GM12878 (cell line): ENCODE results near the gene TNFAIP2. TPM values are rescaled to one million over a fixed set of nuclear protein-coding genes. Genes with fewer than 3 reads are reported as not detected.

Source experiments
- ATAC-seq: fragments of 200-7000 bp; cut with Tn5 transposase; 3 replicates; pipeline ENCODE4 v1.9.1; 2020; ENCODE audit warnings: mild to moderate bottlenecking, moderate library complexity
- BruUV-seq: library from RNA; stranded (reverse); fragments of 400-500 nt; replicated peaks from 2 replicates; lab custom pipeline; 2021; lab: Mats Ljungman, UMichigan
- CTCF ChIA-PET: fragments of 300-600 bp; sonication (Branson Sonifier 250); formaldehyde crosslinking; extraction: SDS; loops from one replicate; lab custom pipeline; 2021; ENCODE audit warnings: inconsistent platforms; lab: Yijun Ruan, JAX
- POLR2A ChIA-PET: fragments of 350-600 bp; formaldehyde crosslinking; extraction: SDS; loops from one replicate; lab custom pipeline; 2021; ENCODE audit warnings: inconsistent platforms; lab: Charles Lee
- RAD21 ChIA-PET: fragments of 300-600 bp; sonication (Branson Sonifier 250); formaldehyde crosslinking; loops from one replicate; lab custom pipeline; 2023; ENCODE audit warnings: antibody characterized with exemption; ENCODE audit not compliant: unreplicated experiment; lab: Charles Lee
- SMC1A ChIA-PET: fragments of 300-600 bp; sonication (Branson Sonifier 250); formaldehyde crosslinking; loops from one replicate; lab custom pipeline; 2023; ENCODE audit not compliant: unreplicated experiment, uncharacterized antibody; lab: Charles Lee
- DNase-seq: peaks from one replicate; pipeline ENCODE4 v3.0.0-alpha.2; 2011; ENCODE audit warnings: low read depth, low spot score
- FAIRE-seq: peaks from 3 replicates; lab custom pipeline; 2011; peaks lifted over from hg19 to GRCh38; lab: Jason Lieb, UNC
- H2AFZ ChIP-seq: 2 replicates; pipeline ENCODE4 v1.6.0; 2011; ENCODE audit warnings: low read depth, low read length, control low read depth; ENCODE audit not compliant: control insufficient read depth
- H3K27ac ChIP-seq: 2 replicates; pipeline ENCODE4 v1.5.1; 2011; ENCODE audit warnings: control low read depth; ENCODE audit not compliant: control insufficient read depth, insufficient read depth
- H3K27me3 ChIP-seq, 2 experiments: replicated peaks in 1 of 2; 2 replicates each; pipeline versions ENCODE4 v1.6.0 to v1.6.1; 2011; ENCODE audit warnings: low read length in 1 of 2; ENCODE audit not compliant: control insufficient read depth in 2 of 2, insufficient read depth in 2 of 2
- H3K36me3 ChIP-seq, 2 experiments: 2 replicates each; pipeline ENCODE4 v1.5.1; 2011; ENCODE audit warnings: low read length in 1 of 2; ENCODE audit not compliant: control insufficient read depth in 2 of 2, insufficient read depth in 2 of 2
- H3K4me1 ChIP-seq: 2 replicates; pipeline ENCODE4 v1.6.1; 2011; ENCODE audit warnings: mild to moderate bottlenecking, low read length, moderate library complexity, mixed read lengths; ENCODE audit not compliant: control insufficient read depth, insufficient read depth
- H3K4me2 ChIP-seq: 2 replicates; pipeline ENCODE4 v1.6.0; 2011; ENCODE audit warnings: control low read depth; ENCODE audit not compliant: control insufficient read depth, insufficient read depth
- H3K4me3 ChIP-seq: fragments of 200-600 bp; sonication (generic); 2 replicates; pipeline ENCODE4 v1.5.1; 2016
- H3K79me2 ChIP-seq: 2 replicates; pipeline ENCODE4 v1.6.0; 2011; ENCODE audit warnings: low read length; ENCODE audit not compliant: control insufficient read depth, insufficient read depth
- H3K9ac ChIP-seq: 2 replicates; pipeline ENCODE4 v1.8.0; 2011; ENCODE audit warnings: low read length, control low read depth, mixed read lengths; ENCODE audit not compliant: control insufficient read depth, insufficient read depth
- H3K9me3 ChIP-seq: replicated peaks from 3 replicates; pipeline ENCODE4 v1.5.1; 2011; ENCODE audit warnings: mild to moderate bottlenecking, low read length; ENCODE audit not compliant: control insufficient read depth, insufficient read depth
- H4K20me1 ChIP-seq: 2 replicates; pipeline ENCODE4 v1.6.0; 2011; ENCODE audit not compliant: control insufficient read depth, insufficient read depth
- BACH1 ChIP-seq: fragments of 450-650 bp; IDR thresholded peaks from 2 replicates; pipeline ENCODE4 v1.6.1; 2017; ENCODE audit warnings: mild to moderate bottlenecking, borderline replicate concordance
- BMI1 ChIP-seq: fragments of 450-650 bp; IDR thresholded peaks from 2 replicates; pipeline ENCODE4 v1.6.1; 2016; ENCODE audit warnings: mild to moderate bottlenecking, moderate library complexity, borderline replicate concordance
- GABPA ChIP-seq: IDR thresholded peaks from 2 replicates; pipeline ENCODE4 v1.6.1; 2014; ENCODE audit warnings: antibody characterized with exemption, low read depth, mild to moderate bottlenecking, inconsistent platforms
- KAT2A ChIP-seq: conservative IDR thresholded peaks from 2 replicates; pipeline ENCODE4 v1.6.1; 2011; ENCODE audit warnings: low read depth, low read length; ENCODE audit not compliant: control insufficient read depth
- MTA3 ChIP-seq: IDR thresholded peaks from 2 replicates; pipeline ENCODE4 v1.6.1; 2012; ENCODE audit warnings: low read length, inconsistent platforms, borderline replicate concordance
- NR2C1 ChIP-seq: fragments of 450-650 bp; IDR thresholded peaks from 2 replicates; pipeline ENCODE4 v1.6.1; 2017; ENCODE audit warnings: antibody characterized with exemption, mild to moderate bottlenecking, moderate library complexity
- PML ChIP-seq: IDR thresholded peaks from 2 replicates; pipeline ENCODE4 v1.6.1; 2012; ENCODE audit warnings: low read length, inconsistent platforms
- RAD21 ChIP-seq: IDR thresholded peaks from 2 replicates; pipeline ENCODE4 v1.6.1; 2011; ENCODE audit warnings: mild to moderate bottlenecking, low read depth, low read length, moderate library complexity; ENCODE audit not compliant: insufficient read depth
- YY1 ChIP-seq: IDR thresholded peaks from 2 replicates; pipeline ENCODE4 v1.6.1; 2011; ENCODE audit warnings: low read depth, mild to moderate bottlenecking, low read length
- ZNF207 ChIP-seq: fragments of 450-650 bp; IDR thresholded peaks from 2 replicates; pipeline ENCODE4 v1.6.1; 2014; ENCODE audit warnings: antibody characterized with exemption, mild to moderate bottlenecking, borderline replicate concordance
- ZNF274 ChIP-seq: IDR thresholded peaks from one replicate; pipeline ENCODE4 v1.8.0; 2011; ENCODE audit not compliant: insufficient read length, insufficient read depth
- WGBS: methylation state at CpG from one replicate; pipeline ENCODE4 v1.1.6; 2016; ENCODE audit warnings: low lambda C conversion rate; ENCODE audit not compliant: insufficient replicate concordance, insufficient coverage; ENCODE audit errors: missing lambda C conversion rate; 5-methylcytosine and 5-hydroxymethylcytosine counted together
- in situ Hi-C: fragments of 300-500 bp; cut with MboI; formaldehyde crosslinking; loops from 9 replicates; pipeline ENCODE4 v1.14.3; 2018; ENCODE audit warnings: mixed read lengths
- intact Hi-C: fragments of 100-400 bp; cut with micrococcal nuclease; formaldehyde crosslinking; loops from one replicate; pipeline ENCODE4 v1.14.2; 2022; ENCODE audit not compliant: unreplicated experiment
- polyA plus RNA-seq, 11 experiments: library from polyadenylated mRNA; depleted of rRNA in 4 of 11; unstranded in 6 of 11; stranded (reverse) in 5 of 11; fragments of >200 nt; fragmentation: Nextera tagmentation in 4 of 11; fragmentation: Illumina TruSeq in 1 of 11; extraction: Ambion mirVana in 4 of 11; extraction: Trizol in 1 of 11; gene quantifications; 1 replicate in 1 of 11; 2 replicates in 10 of 11; pipeline versions ENCODE4 v1.2.1 to v1.2.3, GENCODE V29; 2011 to 2016; ENCODE audit warnings: inconsistent platforms in 2 of 11, missing spikeins in 2 of 11, low read depth in 1 of 11
- total RNA-seq, 4 experiments: library from RNA; depleted of rRNA in 3 of 4; stranded (reverse); fragments of >200 nt in 3 of 4; fragmentation: Illumina TruSeq in 1 of 4; extraction: Trizol in 1 of 4; gene quantifications; 2 replicates each; pipeline versions ENCODE4 v1.2.1 to v1.2.3, GENCODE V29; 2013 to 2021
- TF ChIP-seq, protein P1 (sequence below): IDR thresholded peaks from 2 replicates; pipeline ENCODE4 v1.6.1; 2012; ENCODE audit warnings: mild to moderate bottlenecking, low read depth, low read length
- TF ChIP-seq, protein P2 (sequence below): fragments of 450-650 bp; IDR thresholded peaks from 2 replicates; pipeline ENCODE4 v1.6.1; 2017; ENCODE audit warnings: mild to moderate bottlenecking

The TNFAIP2 gene
- total and polyA plus RNA-seq, 10 of the 15 experiments (the other 5 are each of a cell fraction or from before 2014, with no cell fraction given), result 7.1 to 150 (median 74.5) TPM

DNA sequence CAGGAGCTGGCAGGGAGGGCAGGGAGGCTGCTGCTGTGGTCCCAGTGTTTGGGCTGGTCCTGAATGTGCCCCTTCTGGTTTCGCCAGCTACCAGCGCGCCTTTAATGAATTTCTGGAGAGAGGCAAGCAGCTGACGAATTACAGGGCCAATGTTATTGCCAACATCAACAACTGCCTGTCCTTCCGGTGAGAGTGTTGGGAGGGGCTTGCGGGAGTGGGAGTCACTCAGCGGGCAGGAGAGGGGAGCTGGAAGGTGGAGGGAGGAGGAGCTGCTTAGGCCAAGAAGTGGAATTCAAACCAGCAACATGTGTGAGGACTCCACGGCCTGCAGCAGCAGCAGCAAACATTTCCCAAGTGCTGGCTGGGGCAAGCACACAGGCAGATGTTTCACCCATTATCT lies 7.7 kb downstream of the TNFAIP2 start (continued):
- TF ChIP-seq, protein P1, sequence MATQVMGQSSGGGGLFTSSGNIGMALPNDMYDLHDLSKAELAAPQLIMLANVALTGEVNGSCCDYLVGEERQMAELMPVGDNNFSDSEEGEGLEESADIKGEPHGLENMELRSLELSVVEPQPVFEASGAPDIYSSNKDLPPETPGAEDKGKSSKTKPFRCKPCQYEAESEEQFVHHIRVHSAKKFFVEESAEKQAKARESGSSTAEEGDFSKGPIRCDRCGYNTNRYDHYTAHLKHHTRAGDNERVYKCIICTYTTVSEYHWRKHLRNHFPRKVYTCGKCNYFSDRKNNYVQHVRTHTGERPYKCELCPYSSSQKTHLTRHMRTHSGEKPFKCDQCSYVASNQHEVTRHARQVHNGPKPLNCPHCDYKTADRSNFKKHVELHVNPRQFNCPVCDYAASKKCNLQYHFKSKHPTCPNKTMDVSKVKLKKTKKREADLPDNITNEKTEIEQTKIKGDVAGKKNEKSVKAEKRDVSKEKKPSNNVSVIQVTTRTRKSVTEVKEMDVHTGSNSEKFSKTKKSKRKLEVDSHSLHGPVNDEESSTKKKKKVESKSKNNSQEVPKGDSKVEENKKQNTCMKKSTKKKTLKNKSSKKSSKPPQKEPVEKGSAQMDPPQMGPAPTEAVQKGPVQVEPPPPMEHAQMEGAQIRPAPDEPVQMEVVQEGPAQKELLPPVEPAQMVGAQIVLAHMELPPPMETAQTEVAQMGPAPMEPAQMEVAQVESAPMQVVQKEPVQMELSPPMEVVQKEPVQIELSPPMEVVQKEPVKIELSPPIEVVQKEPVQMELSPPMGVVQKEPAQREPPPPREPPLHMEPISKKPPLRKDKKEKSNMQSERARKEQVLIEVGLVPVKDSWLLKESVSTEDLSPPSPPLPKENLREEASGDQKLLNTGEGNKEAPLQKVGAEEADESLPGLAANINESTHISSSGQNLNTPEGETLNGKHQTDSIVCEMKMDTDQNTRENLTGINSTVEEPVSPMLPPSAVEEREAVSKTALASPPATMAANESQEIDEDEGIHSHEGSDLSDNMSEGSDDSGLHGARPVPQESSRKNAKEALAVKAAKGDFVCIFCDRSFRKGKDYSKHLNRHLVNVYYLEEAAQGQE, result no peak

DNA sequence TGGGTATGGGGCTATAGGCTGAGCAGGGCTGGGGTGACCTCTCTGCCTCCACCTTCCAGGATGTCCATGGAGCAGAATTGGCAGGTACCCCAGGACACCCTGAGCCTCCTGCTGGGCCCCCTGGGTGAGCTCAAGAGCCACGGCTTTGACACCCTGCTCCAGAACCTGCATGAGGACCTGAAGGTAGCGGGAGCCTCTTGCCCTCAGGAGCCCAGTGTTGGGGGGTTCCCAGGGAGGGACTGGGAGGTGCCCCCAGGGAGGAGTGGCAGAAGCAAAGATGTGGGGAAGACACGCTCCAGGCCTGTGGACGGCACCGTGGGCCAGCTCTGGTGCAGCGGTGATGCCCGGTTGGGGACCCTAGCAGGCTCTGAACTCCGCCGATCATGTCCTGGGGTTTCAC lies 8.3 kb downstream of the TNFAIP2 start:
- 92% methylated on average over 8 of the region's 9 CpGs for WGBS

More for the DNA sequence above, 8.3 kb downstream of the TNFAIP2 start:
- no peak overlapping the region for H3K27ac ChIP-seq
- in situ Hi-C loops (no loop called here), intact Hi-C loops (no loop called here)
- no peaks in the 10 kb centered on the region for H3K9me3 ChIP-seq
- TF ChIP-seq ZNF274 (no peak), RAD21 (no peak), KAT2A (no peak), BACH1 (no peak), GABPA (no peak), ZNF207 (no peak), YY1 (no peak), BMI1 (no peak), PML (no peak), NR2C1 (no peak), MTA3 (no peak)
- TF ChIP-seq, protein P2, sequence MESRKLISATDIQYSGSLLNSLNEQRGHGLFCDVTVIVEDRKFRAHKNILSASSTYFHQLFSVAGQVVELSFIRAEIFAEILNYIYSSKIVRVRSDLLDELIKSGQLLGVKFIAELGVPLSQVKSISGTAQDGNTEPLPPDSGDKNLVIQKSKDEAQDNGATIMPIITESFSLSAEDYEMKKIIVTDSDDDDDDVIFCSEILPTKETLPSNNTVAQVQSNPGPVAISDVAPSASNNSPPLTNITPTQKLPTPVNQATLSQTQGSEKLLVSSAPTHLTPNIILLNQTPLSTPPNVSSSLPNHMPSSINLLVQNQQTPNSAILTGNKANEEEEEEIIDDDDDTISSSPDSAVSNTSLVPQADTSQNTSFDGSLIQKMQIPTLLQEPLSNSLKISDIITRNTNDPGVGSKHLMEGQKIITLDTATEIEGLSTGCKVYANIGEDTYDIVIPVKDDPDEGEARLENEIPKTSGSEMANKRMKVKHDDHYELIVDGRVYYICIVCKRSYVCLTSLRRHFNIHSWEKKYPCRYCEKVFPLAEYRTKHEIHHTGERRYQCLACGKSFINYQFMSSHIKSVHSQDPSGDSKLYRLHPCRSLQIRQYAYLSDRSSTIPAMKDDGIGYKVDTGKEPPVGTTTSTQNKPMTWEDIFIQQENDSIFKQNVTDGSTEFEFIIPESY, result no peak
- no peaks in the 10 kb centered on the region for H3K27me3 ChIP-seq
- H3K79me2 ChIP-seq, result peaks cover 2% of the 10 kb centered on the region; the same call in 1 of the 2 replicates
- no peak overlapping the region for H2AFZ ChIP-seq
- no peak overlapping the region for H3K9ac ChIP-seq
- H3K4me3 ChIP-seq, result no peak overlapping the region
- SMC1A ChIA-PET, result interaction anchor here (1.5 to 3.2 kb wide), 2 partner anchors 9 to 26 kb away, joined by 5 to 9 read pairs; no protein-coding TSS in a partner anchor
- H3K4me1 ChIP-seq, result no peaks in the 10 kb centered on the region
- no peaks in the 10 kb centered on the region for H4K20me1 ChIP-seq
- DNase-seq, result no peak
- CTCF ChIA-PET, result interaction anchor here (3.0 kb wide), 1 partner anchor 26 kb away, joined by 12 read pairs; no protein-coding TSS in a partner anchor
- no TSS peak for BruUV-seq
- H3K36me3 ChIP-seq, result peaks cover 8 to 9% of the 10 kb centered on the region in 2 experiments; a peak in 3 of 4 replicates
- FAIRE-seq, result no peak
- H3K4me2 ChIP-seq, result no peak overlapping the region
- ATAC-seq, result no peak
- RAD21 ChIA-PET, result no interaction called here
- POLR2A ChIA-PET, result no interaction called here
